Right atrium auricular region (tissue), 2 donors: Measurements from ENCODE around the gene ZNF19. TPM values are rescaled to one million over a fixed set of nuclear protein-coding genes. Genes with fewer than 3 reads are reported as not detected.
"Not testable (repeated sequence)": the region's sequence is repeated elsewhere in the genome, so short reads cannot be mapped to it uniquely, and the experiment has no call there.

Experiments used
- DNase-seq: peaks from one replicate; pipeline ENCODE4 v3.0.0-alpha.2; 2019; ENCODE audit warnings: low spot score
- H3K27ac ChIP-seq, 2 donors: fragments of 200-600 bp; sonication (generic); 1 replicate in 1 of 2; 2 replicates in 1 of 2; pipeline ENCODE4 v1.5.1; 2016 to 2019
- H3K27me3 ChIP-seq, 2 donors: fragments of 200-600 bp; sonication (generic); one replicate each; pipeline versions ENCODE4 v1.5.1 to v1.6.0; 2017 to 2019
- H3K36me3 ChIP-seq: fragments of 200-600 bp; sonication (generic); one replicate; pipeline ENCODE4 v1.5.1; 2016
- H3K4me1 ChIP-seq, 2 donors: fragments of 200-600 bp; sonication (generic); one replicate each; pipeline versions ENCODE4 v1.5.1 to v1.6.0; 2017 to 2019
- H3K4me3 ChIP-seq, 2 donors: fragments of 200-600 bp; sonication (generic); 1 replicate in 1 of 2; 2 replicates in 1 of 2; pipeline ENCODE4 v1.5.1; 2017 to 2019; ENCODE audit warnings: mild to moderate bottlenecking in 1 of 2, moderate library complexity in 1 of 2
- H3K9me3 ChIP-seq, 2 donors: fragments of 200-600 bp; sonication (generic); one replicate each; pipeline ENCODE4 v1.5.1; 2019
- CTCF ChIP-seq, 2 donors: fragments of 200-600 bp; sonication (generic); IDR thresholded peaks; one replicate each; pipeline ENCODE4 v1.5.1; 2019; ENCODE audit warnings: antibody characterized with exemption in 2 of 2
- total RNA-seq, 2 donors: library from RNA; depleted of rRNA; stranded (reverse); fragments of >200 nt; gene quantifications; one replicate each; pipeline ENCODE4 v1.1.0, GENCODE V29; 2016

Gene ZNF19
- total RNA-seq, 2 donors from 2014 or later, result 0.82 to 2.5 TPM

GRCh38 chr16:71513302-71513701 lies 24.2 kb upstream of the ZNF19 start:
- Histone ChIP-seq H3K36me3 (no peaks in the 10 kb centered on the region), H3K27ac (no peak overlapping the region), H3K4me3 (no peak overlapping the region), H3K4me1 (no peaks in the 10 kb centered on the region), H3K27me3 (no peaks in the 10 kb centered on the region), H3K9me3 (no peaks in the 10 kb centered on the region)
- TF ChIP-seq CTCF (IDR thresholded peaks at IDR 0.05), result no peak
- no peak for DNase-seq

GRCh38 chr16:71507061-71507460 lies 17.9 kb upstream of the ZNF19 start:
- Histone ChIP-seq H3K4me1 (no peaks in the 10 kb centered on the region), H3K9me3 (no peaks in the 10 kb centered on the region), H3K27me3 (no peaks in the 10 kb centered on the region), H3K4me3 (no peak overlapping the region), H3K36me3 (no peaks in the 10 kb centered on the region), H3K27ac (no peak overlapping the region)
- DNase-seq, result no peak
- no peak for TF ChIP-seq CTCF (IDR thresholded peaks at IDR 0.05)

- TF ChIP-seq CTCF (IDR thresholded peaks at IDR 0.05), result no peak
- Histone ChIP-seq H3K27ac (no peak overlapping the region), H3K9me3 (no peaks in the 10 kb centered on the region), H3K36me3 (no peaks in the 10 kb centered on the region), H3K27me3 (no peaks in the 10 kb centered on the region), H3K4me3 (no peak overlapping the region), H3K4me1 (no peaks in the 10 kb centered on the region)
- DNase-seq, result no peak
These were observed 15.8 kb upstream of the ZNF19 start for GRCh38 chr16:71504901-71505300.

- DNase-seq, H3K27ac ChIP-seq, H3K4me1 ChIP-seq, H3K27me3 ChIP-seq, H3K4me3 ChIP-seq, H3K36me3 ChIP-seq, H3K9me3 ChIP-seq: not testable (repeated sequence)
These were observed 14.9 kb upstream of the ZNF19 start for GRCh38 chr16:71504051-71504450.

GRCh38 chr16:71501547-71501946 lies 12.4 kb upstream of the ZNF19 start:
- no peaks in the 10 kb centered on the region for H3K36me3 ChIP-seq
- H3K27me3 ChIP-seq, result no peaks in the 10 kb centered on the region
- DNase-seq, result no peak
- no peak for TF ChIP-seq CTCF (IDR thresholded peaks at IDR 0.05)
- H3K9me3 ChIP-seq, result no peaks in the 10 kb centered on the region
- H3K4me1 ChIP-seq, result no peaks in the 10 kb centered on the region
- H3K4me3 ChIP-seq, result no peak overlapping the region
- no peak overlapping the region for H3K27ac ChIP-seq

- H3K36me3 ChIP-seq, result no peaks in the 10 kb centered on the region
- H3K4me1 ChIP-seq, result no peaks in the 10 kb centered on the region
- DNase-seq, result no peak
- no peak for TF ChIP-seq CTCF (IDR thresholded peaks at IDR 0.05)
- H3K27ac ChIP-seq, result no peak overlapping the region
- no peaks in the 10 kb centered on the region for H3K9me3 ChIP-seq
- H3K27me3 ChIP-seq, result no peaks in the 10 kb centered on the region
- H3K4me3 ChIP-seq, result no peak overlapping the region
These were observed 11.8 kb upstream of the ZNF19 start for GRCh38 chr16:71500964-71501363.
